ENCODE measurements around the gene RNF34.

RNF34 gene

GRCh38 chr12:121466794-121467637, 67.1 kb downstream of the RNF34 start:
- peak; percentile 92 for DNase-seq (ENCODE audit: low spot score)

GRCh38 chr12:121467638-121468498, 68.0 kb downstream of the RNF34 start:
- DNase-seq (ENCODE audit: low spot score), result no peak

- DNase-seq (ENCODE audit: low spot score), result peak; percentile 34
Measured at GRCh38 chr12:121468499-121468801, 68.5 kb downstream of the RNF34 start.

GRCh38 chr12:121470751-121471150, 70.8 kb downstream of the RNF34 start:
- no peak for DNase-seq (ENCODE audit: low spot score)

- DNase-seq (ENCODE audit: low spot score), result no peak
Measured at GRCh38 chr12:121472150-121472905, 72.4 kb downstream of the RNF34 start.

All from pons (tissue), 1 donor.